Activated CD8-positive, alpha-beta memory T cell treated with anti-CD3 and anti-CD28 coated beads, Interleukin-2, amount 10 ng/mL, durations not matched to agents 7 days and 5 days (primary cell): Measurements from ENCODE around the gene ARMC12. TPM values are rescaled to one million over a fixed set of nuclear protein-coding genes. Genes with fewer than 3 reads are reported as not detected.

Experiments used
- ATAC-seq: fragments of 150-1000 bp; cut with Tn5 transposase; one replicate; pipeline ENCODE4 v1.10.0; 2021; ENCODE audit warnings: moderate library complexity
- CTCF ChIA-PET: fragments of 350-600 bp; sonication (Branson Sonifier 250); formaldehyde crosslinking; loops from one replicate; lab custom pipeline; 2021; ENCODE audit warnings: antibody characterized with exemption; lab: Charles Lee
- DNase-seq: peaks from one replicate; pipeline ENCODE4 v3.0.0-alpha.2; 2020
- H3K27ac Mint-ChIP-seq: one replicate; pipeline ENCODE4 v1.8.0; 2021; ENCODE audit warnings: mild to moderate bottlenecking, mixed read lengths
- H3K27me3 Mint-ChIP-seq: one replicate; pipeline ENCODE4 v1.8.0; 2021; ENCODE audit warnings: mixed read lengths
- H3K36me3 Mint-ChIP-seq: one replicate; pipeline ENCODE4 v1.8.0; 2021; ENCODE audit warnings: mild to moderate bottlenecking, mixed read lengths
- H3K4me1 Mint-ChIP-seq: one replicate; pipeline ENCODE4 v1.8.0; 2021; ENCODE audit warnings: mixed read lengths
- H3K4me3 Mint-ChIP-seq: one replicate; pipeline ENCODE4 v1.8.0; 2021; ENCODE audit warnings: mild to moderate bottlenecking, moderate library complexity, mixed read lengths
- H3K9me3 Mint-ChIP-seq: one replicate; pipeline ENCODE4 v1.8.0; 2022; ENCODE audit warnings: low read depth, mixed read lengths
- total RNA-seq, 2 experiments: library from RNA; stranded (reverse); gene quantifications; one replicate each; pipeline ENCODE4 v1.2.3, GENCODE V29; 2021

Gene ARMC12
- total RNA-seq, 2 experiments from 2014 or later: 0.45 to 0.96 TPM

DNA sequence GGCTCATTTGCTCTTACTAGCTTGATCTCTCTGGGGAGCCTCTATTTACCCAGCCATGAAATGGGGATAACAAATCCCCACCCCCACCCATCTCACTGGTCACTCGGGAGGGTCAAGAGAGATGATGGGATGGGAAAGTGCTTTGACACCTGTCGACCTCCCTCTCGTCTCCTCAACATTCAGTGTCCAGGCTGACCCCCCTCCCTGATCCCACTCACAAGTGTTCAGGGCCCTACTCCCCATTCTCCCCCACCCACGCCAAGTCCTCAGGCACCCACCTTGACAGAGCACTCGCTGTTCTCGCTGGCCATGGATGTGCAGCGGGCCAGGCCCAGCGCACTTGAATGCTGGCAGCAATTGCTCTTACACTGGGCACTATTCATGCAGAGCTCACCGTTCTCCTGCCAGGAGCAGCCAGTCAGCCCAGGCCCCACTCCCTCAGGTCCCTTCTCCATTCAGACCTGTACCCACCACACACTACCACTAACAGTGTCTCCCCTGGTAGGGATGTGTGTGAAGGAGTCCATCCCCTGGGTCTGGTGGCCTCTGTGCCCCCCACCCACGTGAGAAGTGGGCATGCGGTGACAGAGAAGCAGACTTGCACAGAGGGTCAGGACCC lies 58.7 kb downstream of the ARMC12 start:
- CTCF ChIA-PET: no interaction called here
- H3K27ac Mint-ChIP-seq: no peak overlapping the region
- no peaks in the 10 kb centered on the region for H3K36me3 Mint-ChIP-seq

DNA sequence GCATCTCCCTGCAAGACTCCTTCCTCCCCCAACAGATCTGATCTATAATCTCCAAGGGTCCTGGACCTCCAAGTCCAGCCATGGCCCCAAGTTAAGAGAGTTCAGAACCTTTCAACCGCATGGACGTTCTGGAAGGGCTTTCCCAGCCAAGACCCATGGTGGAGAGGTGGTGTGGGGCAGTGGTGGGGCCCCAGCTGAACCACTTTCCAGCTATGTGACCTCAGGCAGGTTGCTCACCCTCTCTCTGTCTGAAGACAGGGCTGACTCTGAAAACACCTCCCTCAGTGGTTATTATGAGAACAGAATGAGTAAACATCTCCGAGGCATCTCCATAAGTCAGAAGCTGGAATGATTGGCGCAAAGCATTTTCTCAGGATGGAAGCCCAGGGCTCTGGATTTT lies 59.4 kb downstream of the ARMC12 start:
- no peaks in the 10 kb centered on the region for H3K36me3 Mint-ChIP-seq
- DNase-seq: no peak
- H3K4me3 Mint-ChIP-seq: no peak overlapping the region
- no peaks in the 10 kb centered on the region for H3K9me3 Mint-ChIP-seq
- CTCF ChIA-PET: no interaction called here
- ATAC-seq: no peak
- H3K4me1 Mint-ChIP-seq: no peaks in the 10 kb centered on the region
- H3K27me3 Mint-ChIP-seq: peaks cover 5% of the 10 kb centered on the region
- H3K27ac Mint-ChIP-seq: no peak overlapping the region

More for the DNA sequence above, 58.7 kb downstream of the ARMC12 start:
- Mint-ChIP-seq H3K27me3 (peaks cover 7% of the 10 kb centered on the region), H3K4me1 (no peaks in the 10 kb centered on the region), H3K4me3 (no peak overlapping the region), H3K9me3 (no peaks in the 10 kb centered on the region)
- ATAC-seq: no peak
- no peak for DNase-seq

DNA sequence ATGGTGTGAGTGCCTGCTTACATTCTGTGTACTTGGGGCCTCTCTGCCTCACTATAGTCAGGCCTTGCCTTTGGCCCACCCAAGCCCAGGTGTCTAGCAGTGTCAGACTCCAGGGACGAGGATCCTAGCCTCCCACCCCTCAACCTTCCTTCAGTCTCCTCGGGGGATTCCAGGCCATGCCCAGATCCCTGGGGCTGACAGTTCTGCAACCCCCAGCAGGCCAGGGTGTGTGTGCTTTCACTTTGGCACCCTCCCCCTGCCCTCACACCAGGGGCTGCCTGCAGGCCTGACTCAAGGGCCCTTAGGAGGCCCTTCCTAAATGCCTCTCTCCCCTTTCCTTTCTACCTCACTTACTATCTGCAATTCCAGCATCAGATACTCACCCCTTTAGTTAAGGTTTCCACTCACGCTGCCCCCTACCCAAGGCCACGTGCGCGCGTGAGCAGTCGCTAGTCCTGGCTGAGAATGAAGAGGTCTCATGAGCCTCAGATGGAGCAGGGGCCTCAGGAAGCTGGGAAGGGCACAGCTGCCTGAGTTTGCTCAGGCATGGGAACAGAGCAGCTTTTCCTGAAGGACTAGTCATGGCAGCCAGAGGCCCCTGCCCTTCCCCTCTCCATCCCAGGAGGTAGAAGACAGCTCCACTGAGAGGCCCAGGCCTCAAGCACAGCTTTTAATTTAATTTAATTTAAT lies 61.1 kb downstream of the ARMC12 start:
- Mint-ChIP-seq H3K27me3 (peaks cover 1% of the 10 kb centered on the region), H3K36me3 (no peaks in the 10 kb centered on the region), H3K4me3 (no peak overlapping the region), H3K4me1 (no peaks in the 10 kb centered on the region), H3K27ac (no peak overlapping the region), H3K9me3 (no peaks in the 10 kb centered on the region)
- CTCF ChIA-PET: interaction anchor here (1.4 kb wide), 1 partner anchor 246 kb away, joined by 3 read pairs; no protein-coding TSS in a partner anchor
- DNase-seq: no peak
- ATAC-seq: no peak

Other genes with a start within 250 kb of the ARMC12 start
- gene TEAD3, start 240.0 kb upstream of the ARMC12 start, total RNA-seq: under 1 TPM in 1 of 2 experiments, not detected in 1; 0.16 TPM
- gene TULP1, start 224.1 kb upstream of the ARMC12 start, total RNA-seq: not detected
- gene FKBP5, start 48.1 kb upstream of the ARMC12 start, total RNA-seq: 10 to 100 TPM; 53.8 to 70.6 TPM
- not detected for gene CLPSL2, start 39.6 kb downstream of the ARMC12 start, total RNA-seq
- gene CLPSL1, start 44.0 kb downstream of the ARMC12 start, total RNA-seq: not detected
- not detected for gene CLPS, start 60.3 kb downstream of the ARMC12 start, total RNA-seq
- gene LHFPL5, start 68.3 kb downstream of the ARMC12 start, total RNA-seq: not detected
- gene SRPK1, start 184.1 kb downstream of the ARMC12 start, total RNA-seq: 100 to 1,000 TPM in 1 of 2 experiments, 10 to 100 TPM in 1; 88.2 to 101 TPM